H1 (cell line): ENCODE measurements around the gene CXADR.

Source experiments
- CEBPB ChIP-seq: IDR thresholded peaks from 2 replicates; pipeline ENCODE4 v1.6.1; 2012; ENCODE audit warnings: low read depth, low read length
- CTCF ChIP-seq, 3 experiments: IDR thresholded peaks; 1 replicate in 2 of 3; 2 replicates in 1 of 3; pipeline versions ENCODE4 v1.5.1 to v1.6.1; 2011; ENCODE audit warnings: low read length in 3 of 3, mild to moderate bottlenecking in 3 of 3, inconsistent platforms in 2 of 3, low read depth in 1 of 3, moderate library complexity in 1 of 3; ENCODE audit not compliant: insufficient read depth in 1 of 3; ENCODE audit errors: control extremely low read depth in 1 of 3
- EGR1 ChIP-seq: IDR thresholded peaks from 2 replicates; pipeline ENCODE4 v1.6.1; 2011; ENCODE audit warnings: low read depth, low read length, borderline replicate concordance
- EZH2 ChIP-seq: fragments of 200-600 bp; sonication (generic); IDR thresholded peaks from 2 replicates; pipeline ENCODE4 v1.7.1; 2012; ENCODE audit warnings: low read depth, mild to moderate bottlenecking, moderate library complexity, low read length, inconsistent platforms; ENCODE audit not compliant: severe bottlenecking
- MAFK ChIP-seq: IDR thresholded peaks from 2 replicates; pipeline ENCODE4 v1.6.1; 2012; ENCODE audit warnings: low read depth, mild to moderate bottlenecking, improper control_type of control experiment, low read length
- NANOG ChIP-seq: IDR thresholded peaks from 2 replicates; pipeline ENCODE4 v1.6.1; 2011; ENCODE audit warnings: low read length, low read depth, mild to moderate bottlenecking, inconsistent platforms; ENCODE audit not compliant: insufficient read depth, poor library complexity, severe bottlenecking
- NRF1 ChIP-seq: IDR thresholded peaks from 2 replicates; pipeline ENCODE4 v1.6.1; 2011; ENCODE audit warnings: mild to moderate bottlenecking, low read depth, low read length, improper control_type of control experiment
- POLR2AphosphoS5 ChIP-seq: IDR thresholded peaks from 2 replicates; pipeline ENCODE4 v1.6.1; 2011; ENCODE audit warnings: low read depth, low read length
- RAD21 ChIP-seq, 2 experiments: IDR thresholded peaks in 1 of 2; conservative IDR thresholded peaks in 1 of 2; 2 replicates each; pipeline ENCODE4 v1.6.1; 2011; ENCODE audit warnings: low read depth in 2 of 2, low read length in 2 of 2, improper control_type of control experiment in 1 of 2, inconsistent platforms in 1 of 2, mild to moderate bottlenecking in 1 of 2, moderate library complexity in 1 of 2
- RFX5 ChIP-seq: IDR thresholded peaks from 2 replicates; pipeline ENCODE4 v1.6.1; 2011; ENCODE audit warnings: low read depth, low read length, improper control_type of control experiment, borderline replicate concordance
- SP2 ChIP-seq: IDR thresholded peaks from 2 replicates; pipeline ENCODE4 v1.6.1; 2012; ENCODE audit warnings: mild to moderate bottlenecking, low read length, inconsistent platforms
- TAF1 ChIP-seq: IDR thresholded peaks from 2 replicates; pipeline ENCODE4 v1.6.1; 2011; ENCODE audit warnings: mild to moderate bottlenecking, low read depth, low read length

- TF ChIP-seq EZH2 (no peak), SP2 (no peak), CTCF (IDR thresholded peaks at IDR 0.05; ENCODE audit: control extremely low read depth in 1 of 3, insufficient read depth in 1 of 3, low read depth in 1 of 3, low read length in 3 of 3) (no peak), EGR1 (no peak), TAF1 (no peak), RFX5 (no peak), RAD21 (IDR thresholded peaks at IDR 0.05 in 1 of 2, conservative IDR thresholded peaks at IDR 0.05 in 1 of 2; ENCODE audit: low read depth in 2 of 2, low read length in 2 of 2) (no peak), CEBPB (no peak), POLR2AphosphoS5 (no peak), NANOG (no peak), MAFK (no peak), NRF1 (no peak)
Measured at GRCh38 chr21:17554120-17554519, 41.3 kb downstream of the CXADR start.
